ENCODE data around the gene NDE1.
A peak's percentile ranks its signal among the peaks of the same experiment; 100 is the strongest.
"Not testable (repeated sequence)": the region's sequence is repeated elsewhere in the genome, so short reads cannot be mapped to it uniquely, and the experiment has no call there.

Gene NDE1

GRCh38 chr16:15723808-15724207 lies 73.8 kb downstream of the NDE1 start:
- DNase-seq (no peak), ATAC-seq (no peak)
- no peaks in the 10 kb centered on the region for H3K9me3 Mint-ChIP-seq
- H3K4me1 Mint-ChIP-seq = no peaks in the 10 kb centered on the region
- H3K27ac Mint-ChIP-seq = peak overlapping the region in 1 of 2 donors; percentile 42
- no peak overlapping the region for H3K4me3 Mint-ChIP-seq
- no peaks in the 10 kb centered on the region for H3K27me3 Mint-ChIP-seq

GRCh38 chr16:15725641-15726240 lies 75.7 kb downstream of the NDE1 start:
- DNase-seq = no peak
- no peaks in the 10 kb centered on the region for H3K9me3 Mint-ChIP-seq
- ATAC-seq = no peak
- no peak overlapping the region for H3K4me3 Mint-ChIP-seq
- peak overlapping the region in 1 of 2 donors; percentile 77 for H3K27ac Mint-ChIP-seq
- no peaks in the 10 kb centered on the region for H3K27me3 Mint-ChIP-seq
- no peaks in the 10 kb centered on the region for H3K4me1 Mint-ChIP-seq

GRCh38 chr16:15726715-15727114 lies 76.7 kb downstream of the NDE1 start:
- DNase-seq (no peak), ATAC-seq (no peak)
- no peak overlapping the region for H3K27ac Mint-ChIP-seq

DNA sequence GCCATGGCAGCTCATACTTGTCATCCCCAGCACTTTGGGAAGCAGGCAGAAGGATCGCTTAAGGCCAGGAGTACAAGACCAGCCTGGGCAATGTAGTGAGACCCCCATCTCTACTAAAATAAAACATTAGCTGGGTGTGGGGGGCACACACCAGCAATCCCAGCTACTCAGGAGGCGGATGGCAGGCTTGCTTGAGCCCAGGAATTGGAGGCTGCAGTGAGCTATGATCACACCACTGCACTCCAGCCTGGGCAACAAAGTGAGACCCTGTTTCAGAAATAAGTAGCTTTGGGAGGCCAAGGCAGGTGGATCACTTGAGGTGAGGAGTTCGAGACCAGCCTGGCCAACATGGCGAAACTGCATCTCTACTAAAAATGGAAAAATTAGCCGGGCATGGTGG lies 77.7 kb downstream of the NDE1 start:
- H3K27me3 Mint-ChIP-seq, DNase-seq, H3K4me3 Mint-ChIP-seq, H3K4me1 Mint-ChIP-seq, ATAC-seq, H3K9me3 Mint-ChIP-seq: not testable (repeated sequence)
- H3K27ac Mint-ChIP-seq = peak overlapping the region in 1 of 2 donors; percentile 42

More at GRCh38 chr16:15726715-15727114, 76.7 kb downstream of the NDE1 start:
- H3K4me3 Mint-ChIP-seq = no peak overlapping the region
- no peaks in the 10 kb centered on the region for H3K4me1 Mint-ChIP-seq
- no peaks in the 10 kb centered on the region for H3K27me3 Mint-ChIP-seq
- H3K9me3 Mint-ChIP-seq = no peaks in the 10 kb centered on the region

- ATAC-seq = no peak
- DNase-seq = no peak
- Mint-ChIP-seq H3K9me3 (no peaks in the 10 kb centered on the region), H3K4me3 (no peak overlapping the region), H3K4me1 (no peaks in the 10 kb centered on the region), H3K27ac (no peak overlapping the region), H3K27me3 (no peaks in the 10 kb centered on the region)
Measured at GRCh38 chr16:15729152-15729551, 79.1 kb downstream of the NDE1 start.

DNA sequence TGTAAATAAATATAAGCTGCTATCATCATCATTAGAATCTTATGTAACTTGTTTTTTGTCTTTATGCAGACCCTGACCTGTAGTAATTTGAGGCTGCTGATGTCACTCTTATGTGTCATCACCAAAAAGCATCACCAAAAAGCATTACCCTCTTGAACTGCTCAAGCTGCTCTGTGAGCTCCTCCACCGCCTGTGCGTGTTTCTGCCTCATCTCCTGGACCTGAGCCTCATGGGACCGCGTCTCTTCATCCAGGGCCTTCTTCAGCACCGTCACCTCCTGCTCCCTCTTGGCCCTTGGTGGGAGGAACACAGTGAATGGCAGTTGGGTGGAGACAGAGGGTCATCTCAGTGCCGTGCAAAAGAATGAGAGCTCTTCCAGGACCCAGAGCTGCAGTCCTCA lies 82.4 kb downstream of the NDE1 start:
- no peak for DNase-seq
- no peak overlapping the region for H3K27ac Mint-ChIP-seq
- ATAC-seq = no peak
- no peaks in the 10 kb centered on the region for H3K4me1 Mint-ChIP-seq
- H3K4me3 Mint-ChIP-seq = no peak overlapping the region
- no peaks in the 10 kb centered on the region for H3K27me3 Mint-ChIP-seq
- no peaks in the 10 kb centered on the region for H3K9me3 Mint-ChIP-seq

DNA sequence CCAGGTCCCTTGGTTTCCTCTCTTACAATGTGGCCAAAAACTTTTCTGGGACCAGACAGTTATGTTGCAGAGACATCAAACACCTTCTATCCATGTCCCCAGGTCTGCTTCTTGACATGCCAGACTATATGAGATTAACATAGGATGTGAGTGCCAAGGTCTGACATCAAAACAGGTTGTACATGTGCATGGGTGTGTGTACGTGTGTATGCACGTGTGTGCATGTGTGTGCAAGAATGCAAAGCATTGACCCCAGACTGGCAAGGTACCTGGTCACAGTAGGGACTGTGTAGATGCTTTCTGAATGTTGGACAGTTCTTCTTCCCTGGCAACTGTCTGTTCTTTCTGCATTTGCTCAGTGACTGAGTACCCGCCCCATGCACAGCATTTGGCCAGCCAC lies 85.6 kb downstream of the NDE1 start:
- no peak for DNase-seq
- Mint-ChIP-seq H3K9me3 (no peaks in the 10 kb centered on the region), H3K4me1 (no peaks in the 10 kb centered on the region), H3K27ac (peak overlapping the region in 1 of 2 donors; percentile 50), H3K4me3 (no peak overlapping the region), H3K27me3 (no peaks in the 10 kb centered on the region)
- no peak for ATAC-seq

DNA sequence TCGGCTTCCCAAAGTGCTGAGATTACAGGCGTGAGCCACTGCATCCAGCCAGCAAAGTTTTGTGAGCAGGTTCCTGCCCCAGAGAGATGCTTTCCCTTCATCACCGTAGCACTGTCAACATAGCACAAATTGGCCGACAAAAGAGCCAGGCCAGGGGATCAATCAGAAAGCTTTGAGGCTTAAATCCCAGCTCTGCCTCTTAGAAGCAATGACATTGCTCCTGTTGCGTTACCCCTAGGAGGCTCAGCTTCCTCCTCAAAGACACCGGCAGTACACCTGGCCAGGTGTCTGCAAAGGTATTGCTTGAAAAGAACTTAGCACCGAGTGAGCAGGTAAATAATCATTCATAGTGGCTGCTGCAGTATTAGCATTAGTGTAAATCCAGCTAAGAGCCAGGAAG lies 86.5 kb downstream of the NDE1 start:
- ATAC-seq = no peak
- no peak overlapping the region for H3K27ac Mint-ChIP-seq
- DNase-seq = no peak
- peaks cover 2 to 4% of the 10 kb centered on the region in 2 donors for H3K9me3 Mint-ChIP-seq
- H3K4me3 Mint-ChIP-seq = no peak overlapping the region
- no peaks in the 10 kb centered on the region for H3K4me1 Mint-ChIP-seq
- no peaks in the 10 kb centered on the region for H3K27me3 Mint-ChIP-seq

DNA sequence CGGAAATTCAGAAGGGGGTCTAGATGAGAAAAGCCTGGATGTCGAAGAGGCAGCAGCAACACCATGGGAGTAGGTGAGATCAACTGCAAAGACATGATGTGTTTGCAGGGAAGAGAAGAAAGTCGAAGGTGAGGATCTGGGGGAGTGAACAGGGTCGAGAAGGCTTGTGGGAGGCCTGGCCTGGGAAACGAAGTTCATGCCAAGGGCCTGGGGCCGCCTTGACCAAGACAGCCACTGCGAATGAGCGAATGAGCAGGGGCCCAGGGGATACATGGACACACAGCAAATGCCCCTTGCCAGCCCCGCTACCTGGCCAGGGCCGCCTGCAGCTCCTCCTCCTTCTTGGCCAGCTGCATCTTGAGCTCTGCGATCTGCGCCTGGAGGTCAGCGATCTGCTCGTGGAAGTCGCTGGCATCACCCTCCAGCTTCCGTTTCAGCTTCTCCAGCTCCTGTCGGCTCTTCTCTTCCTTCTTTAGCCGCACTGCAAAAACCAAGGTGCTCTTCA lies 87.1 kb downstream of the NDE1 start:
- H3K27ac Mint-ChIP-seq = no peak overlapping the region
- H3K27me3 Mint-ChIP-seq = no peaks in the 10 kb centered on the region
- H3K4me3 Mint-ChIP-seq = no peak overlapping the region
- peaks cover 6 to 9% of the 10 kb centered on the region in 2 donors for H3K9me3 Mint-ChIP-seq
- ATAC-seq (no peak), DNase-seq (no peak)
- no peaks in the 10 kb centered on the region for H3K4me1 Mint-ChIP-seq

DNA sequence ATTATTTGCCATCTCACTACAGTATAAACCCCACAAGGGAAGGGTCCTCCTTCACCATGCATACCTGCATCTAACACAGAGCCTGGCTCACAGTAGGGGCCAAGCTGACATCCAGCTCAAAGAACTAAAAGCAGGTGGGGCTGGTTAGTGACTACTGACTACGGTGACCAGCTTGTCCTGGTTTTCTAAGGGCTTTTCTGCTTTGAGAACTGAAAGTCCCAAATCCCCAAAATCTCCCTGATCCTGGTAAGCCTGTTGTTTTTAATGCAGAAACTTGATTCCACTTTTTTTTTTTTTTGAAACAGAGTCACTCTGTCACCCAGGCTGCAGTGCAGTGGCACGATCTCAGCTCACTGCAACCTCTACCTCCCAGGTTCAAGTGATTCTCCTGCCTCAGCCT lies 89.4 kb downstream of the NDE1 start:
- ATAC-seq = no peak
- Mint-ChIP-seq H3K27ac (peak overlapping the region; percentile 22 to 65), H3K4me3 (no peak overlapping the region), H3K4me1 (no peaks in the 10 kb centered on the region), H3K9me3 (peaks cover 6 to 9% of the 10 kb centered on the region in 2 donors), H3K27me3 (no peaks in the 10 kb centered on the region)
- DNase-seq = no peak

DNA sequence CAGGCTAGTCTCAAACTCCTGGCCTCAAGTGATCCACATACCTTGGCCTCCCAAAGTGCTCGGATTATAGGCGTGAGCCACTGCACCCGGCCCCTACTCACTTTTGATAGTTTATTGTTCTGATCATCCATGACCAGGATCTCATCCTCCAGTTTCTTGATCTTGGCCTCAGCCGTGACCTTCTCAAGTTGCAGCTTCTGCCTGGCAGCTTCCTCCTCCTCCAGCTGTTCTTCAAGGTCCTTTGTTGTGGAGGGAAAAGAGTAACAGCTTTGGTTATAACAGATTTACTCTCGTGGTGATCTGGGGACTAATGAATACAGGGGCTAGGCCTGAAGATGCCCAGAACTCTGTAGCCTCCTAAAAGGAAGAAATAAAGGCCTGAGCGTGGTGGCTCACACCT lies 89.9 kb downstream of the NDE1 start:
- DNase-seq = no peak
- H3K9me3 Mint-ChIP-seq = peaks cover 6 to 9% of the 10 kb centered on the region in 2 donors
- H3K4me3 Mint-ChIP-seq = no peak overlapping the region
- no peaks in the 10 kb centered on the region for H3K4me1 Mint-ChIP-seq
- no peaks in the 10 kb centered on the region for H3K27me3 Mint-ChIP-seq
- no peak overlapping the region for H3K27ac Mint-ChIP-seq
- no peak for ATAC-seq

DNA sequence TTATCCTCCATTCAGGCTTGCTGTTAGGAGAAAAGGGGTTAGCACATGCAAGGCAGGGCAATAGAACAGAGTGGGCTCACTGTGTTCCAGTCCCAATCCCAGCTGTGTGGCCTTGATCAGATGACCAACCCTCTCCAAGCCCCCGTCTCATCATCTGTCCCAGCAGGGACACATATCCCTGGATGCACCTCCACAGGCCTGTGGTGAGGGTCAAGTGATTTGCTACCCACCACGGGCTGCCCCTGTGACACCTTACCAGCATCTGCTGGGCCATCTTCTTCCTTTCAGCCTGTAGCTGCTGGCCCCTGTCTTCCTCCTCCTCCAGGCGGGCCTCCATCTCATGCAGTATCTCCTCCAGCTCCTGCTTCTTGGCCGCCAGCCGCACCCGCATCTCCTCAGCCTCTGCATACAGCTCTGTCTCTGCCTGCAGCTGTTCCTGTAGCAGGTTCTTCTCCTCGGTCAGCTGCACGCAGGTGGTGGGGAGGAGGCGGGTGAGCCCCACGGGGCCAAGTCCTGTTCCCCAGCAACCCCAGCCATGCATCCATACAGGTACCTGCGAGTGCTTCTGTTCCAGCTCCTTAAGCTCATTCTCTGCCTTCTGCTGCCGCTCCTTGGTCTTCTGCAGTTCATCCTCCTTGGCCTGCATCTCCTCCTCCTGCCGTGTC lies 91.3 kb downstream of the NDE1 start:
- H3K4me3 Mint-ChIP-seq = no peak overlapping the region
- H3K27ac Mint-ChIP-seq = no peak overlapping the region
- no peaks in the 10 kb centered on the region for H3K27me3 Mint-ChIP-seq
- H3K4me1 Mint-ChIP-seq = no peaks in the 10 kb centered on the region
- ATAC-seq (no peak), DNase-seq (no peak)
- H3K9me3 Mint-ChIP-seq = peaks cover 6 to 9% of the 10 kb centered on the region in 2 donors

DNA sequence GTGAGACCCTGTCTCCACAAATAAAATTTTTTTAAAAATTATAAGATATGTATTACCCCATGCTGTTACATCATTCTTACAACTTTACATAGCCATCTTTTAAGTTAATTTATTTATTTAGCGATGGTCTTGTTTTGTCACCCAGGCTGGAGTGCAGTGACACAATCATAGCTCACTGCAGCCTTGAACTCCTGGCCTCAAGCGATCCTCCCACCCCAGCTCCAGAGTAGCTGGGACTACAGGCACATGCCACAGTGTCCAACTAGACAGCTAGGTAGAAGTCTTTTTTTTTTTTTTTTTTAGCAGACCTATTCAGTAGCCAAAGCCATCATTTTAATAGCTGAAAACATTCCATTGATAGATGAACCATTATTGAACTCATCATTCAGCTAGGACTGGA lies 92.7 kb downstream of the NDE1 start:
- Mint-ChIP-seq H3K27me3 (no peaks in the 10 kb centered on the region), H3K27ac (no peak overlapping the region), H3K4me1 (no peaks in the 10 kb centered on the region), H3K9me3 (peaks cover 6 to 9% of the 10 kb centered on the region in 2 donors), H3K4me3 (no peak overlapping the region)
- no peak for DNase-seq
- no peak for ATAC-seq

GRCh38 chr16:15743657-15744056 lies 93.6 kb downstream of the NDE1 start:
- DNase-seq = no peak
- H3K4me1 Mint-ChIP-seq = no peaks in the 10 kb centered on the region
- no peaks in the 10 kb centered on the region for H3K27me3 Mint-ChIP-seq
- H3K9me3 Mint-ChIP-seq = peaks cover 6 to 9% of the 10 kb centered on the region in 2 donors
- H3K27ac Mint-ChIP-seq = no peak overlapping the region
- no peak overlapping the region for H3K4me3 Mint-ChIP-seq
- ATAC-seq = no peak

DNA sequence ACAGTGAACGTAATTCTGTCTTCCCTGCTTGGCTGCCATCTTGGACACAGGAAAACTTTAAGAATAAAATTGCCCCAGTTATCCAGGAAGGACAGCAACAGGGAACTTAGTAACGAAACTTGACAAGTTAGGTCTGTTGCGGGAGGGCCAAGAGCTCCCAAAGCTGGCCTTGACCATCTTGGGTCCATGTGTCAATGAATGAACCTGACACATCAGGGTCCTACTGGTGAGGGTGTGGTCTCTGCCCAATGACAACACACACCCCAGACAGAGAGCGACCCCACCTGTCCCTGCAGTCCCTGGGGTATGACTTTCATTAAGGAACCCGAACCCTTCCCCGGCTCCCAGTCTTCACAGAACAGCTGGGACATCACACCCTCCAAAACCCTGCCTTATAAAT lies 96.3 kb downstream of the NDE1 start:
- Mint-ChIP-seq H3K4me3 (no peak overlapping the region), H3K27me3 (no peaks in the 10 kb centered on the region), H3K9me3 (peaks cover 6 to 7% of the 10 kb centered on the region in 2 donors), H3K4me1 (no peaks in the 10 kb centered on the region), H3K27ac (no peak overlapping the region)
- DNase-seq = no peak
- no peak for ATAC-seq

- Mint-ChIP-seq H3K27ac (no peak overlapping the region), H3K4me3 (no peak overlapping the region), H3K27me3 (no peaks in the 10 kb centered on the region), H3K4me1 (no peaks in the 10 kb centered on the region), H3K9me3 (no peaks in the 10 kb centered on the region)
- ATAC-seq (no peak), DNase-seq (no peak)
Measured at GRCh38 chr16:15747937-15748336, 97.9 kb downstream of the NDE1 start.

GRCh38 chr16:15748654-15749053 lies 98.6 kb downstream of the NDE1 start:
- no peaks in the 10 kb centered on the region for H3K9me3 Mint-ChIP-seq
- DNase-seq = no peak
- no peak for ATAC-seq
- no peak overlapping the region for H3K27ac Mint-ChIP-seq
- no peaks in the 10 kb centered on the region for H3K27me3 Mint-ChIP-seq
- H3K4me1 Mint-ChIP-seq = no peaks in the 10 kb centered on the region
- H3K4me3 Mint-ChIP-seq = no peak overlapping the region
